ENCODE measurements around the gene UTP25. TPM values are rescaled to one million over a fixed set of nuclear protein-coding genes. Genes with fewer than 3 reads are reported as not detected.

UTP25 gene
- polyA plus RNA-seq, 1 experiment, result 8.6 TPM

DNA sequence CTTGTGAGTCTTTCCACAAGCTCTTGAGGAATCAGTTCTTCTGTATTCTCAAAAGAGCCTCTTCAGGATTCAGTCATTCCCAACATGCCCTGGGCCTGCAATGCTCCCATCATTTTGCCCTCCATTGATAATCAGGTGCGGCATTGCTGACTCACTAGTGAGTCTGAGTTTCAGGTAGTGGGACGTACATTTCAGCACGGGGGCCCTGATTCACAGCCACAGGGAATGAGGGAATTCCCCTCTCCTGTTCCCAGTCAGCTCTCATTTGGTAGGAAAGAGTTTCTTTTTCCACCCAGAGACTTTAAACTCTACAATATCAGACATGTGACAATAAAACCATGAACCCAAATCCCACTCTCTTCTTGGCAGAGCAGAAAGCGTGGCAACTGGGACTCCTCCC lies 18.2 kb upstream of the UTP25 start:
- DNase-seq (ENCODE audit: low read depth, low spot score), result no peak
- POLR2A ChIA-PET, result no interaction called here
- CTCF ChIA-PET, result interaction anchor here (5.9 kb wide), 1 partner anchor 14 kb away, joined by 85 read pairs; no protein-coding TSS in a partner anchor
- H3K9me3 ChIP-seq (ENCODE audit: control insufficient read depth, insufficient read depth, low read length), result peaks cover 5% of the 10 kb centered on the region; the same call in 1 of the 2 replicates
- H3K27me3 ChIP-seq (ENCODE audit: control insufficient read depth, insufficient read depth, low read length), result no peaks in the 10 kb centered on the region
- TF ChIP-seq, protein P1, sequence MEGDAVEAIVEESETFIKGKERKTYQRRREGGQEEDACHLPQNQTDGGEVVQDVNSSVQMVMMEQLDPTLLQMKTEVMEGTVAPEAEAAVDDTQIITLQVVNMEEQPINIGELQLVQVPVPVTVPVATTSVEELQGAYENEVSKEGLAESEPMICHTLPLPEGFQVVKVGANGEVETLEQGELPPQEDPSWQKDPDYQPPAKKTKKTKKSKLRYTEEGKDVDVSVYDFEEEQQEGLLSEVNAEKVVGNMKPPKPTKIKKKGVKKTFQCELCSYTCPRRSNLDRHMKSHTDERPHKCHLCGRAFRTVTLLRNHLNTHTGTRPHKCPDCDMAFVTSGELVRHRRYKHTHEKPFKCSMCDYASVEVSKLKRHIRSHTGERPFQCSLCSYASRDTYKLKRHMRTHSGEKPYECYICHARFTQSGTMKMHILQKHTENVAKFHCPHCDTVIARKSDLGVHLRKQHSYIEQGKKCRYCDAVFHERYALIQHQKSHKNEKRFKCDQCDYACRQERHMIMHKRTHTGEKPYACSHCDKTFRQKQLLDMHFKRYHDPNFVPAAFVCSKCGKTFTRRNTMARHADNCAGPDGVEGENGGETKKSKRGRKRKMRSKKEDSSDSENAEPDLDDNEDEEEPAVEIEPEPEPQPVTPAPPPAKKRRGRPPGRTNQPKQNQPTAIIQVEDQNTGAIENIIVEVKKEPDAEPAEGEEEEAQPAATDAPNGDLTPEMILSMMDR (IDR thresholded peaks at IDR 0.05; ENCODE audit: low read depth, low read length), result no peak
- no peak overlapping the region for H3K27ac ChIP-seq (ENCODE audit: low read depth, low read length)
- H3K4me3 ChIP-seq (ENCODE audit: low read depth, low read length), result no peak overlapping the region

DNA sequence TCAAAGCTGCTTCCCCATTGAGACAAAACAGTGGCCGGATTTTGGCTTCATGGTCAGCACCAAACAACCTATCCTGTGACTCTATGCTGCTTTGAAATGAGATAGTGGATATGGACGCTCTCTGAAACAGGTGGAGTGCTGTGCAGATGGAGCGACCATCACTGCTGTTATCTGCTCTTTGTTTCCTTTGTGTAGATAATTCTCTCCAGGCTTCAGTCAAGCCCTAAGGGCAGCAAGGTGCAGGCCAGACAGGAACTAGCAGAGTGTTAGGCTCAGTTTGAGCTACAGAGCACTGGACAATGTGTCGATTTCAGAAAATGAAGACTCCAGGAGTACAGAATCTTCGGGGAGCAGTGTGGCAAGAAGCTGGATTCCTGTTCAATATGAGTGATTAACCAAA lies 17.0 kb upstream of the UTP25 start:
- CTCF ChIA-PET, result interaction anchor here (1.3 to 1.8 kb wide), 2 partner anchors 12 to 17 kb away, joined by 4 to 30 read pairs; partner anchors contain the start of gene UTP25
- no peak overlapping the region for H3K27ac ChIP-seq (ENCODE audit: low read depth, low read length)
- H3K4me3 ChIP-seq (ENCODE audit: low read depth, low read length), result no peak overlapping the region
- POLR2A ChIA-PET, result no interaction called here
- TF ChIP-seq, protein P1 (IDR thresholded peaks at IDR 0.05; ENCODE audit: low read depth, low read length), result no peak
- H3K9me3 ChIP-seq (ENCODE audit: control insufficient read depth, insufficient read depth, low read length), result peaks cover 4% of the 10 kb centered on the region; the same call in 1 of the 2 replicates
- no peaks in the 10 kb centered on the region for H3K27me3 ChIP-seq (ENCODE audit: control insufficient read depth, insufficient read depth, low read length)
- no peak for DNase-seq (ENCODE audit: low read depth, low spot score)

DNA sequence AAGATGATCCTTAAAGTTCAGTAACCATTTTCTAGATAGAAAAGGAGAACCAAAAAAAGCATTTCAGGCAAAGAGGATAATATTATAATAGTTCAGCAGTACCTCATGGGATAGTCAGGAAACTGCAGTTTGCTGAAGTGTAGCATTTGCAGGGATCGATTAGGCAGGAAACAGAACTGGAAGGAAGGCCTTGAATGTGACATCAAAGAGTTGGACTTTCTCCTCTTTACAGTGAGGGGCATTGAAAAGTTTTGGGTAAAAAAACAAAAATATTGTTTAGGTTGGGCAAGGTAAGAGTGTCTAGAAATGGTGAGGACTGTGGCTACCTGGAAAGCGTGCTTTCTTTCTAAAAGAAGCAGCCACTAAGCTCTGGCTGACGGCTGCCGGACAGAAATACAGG lies 13.9 kb upstream of the UTP25 start:
- H3K27me3 ChIP-seq (ENCODE audit: control insufficient read depth, insufficient read depth, low read length), result no peaks in the 10 kb centered on the region
- no peak for DNase-seq (ENCODE audit: low read depth, low spot score)
- no peaks in the 10 kb centered on the region for H3K9me3 ChIP-seq (ENCODE audit: control insufficient read depth, insufficient read depth, low read length)
- no peak overlapping the region for H3K4me3 ChIP-seq (ENCODE audit: low read depth, low read length)
- CTCF ChIA-PET, result interaction anchor here (2.0 to 4.3 kb wide), 2 partner anchors 10 to 13 kb away, joined by 4 to 60 read pairs; no protein-coding TSS in a partner anchor
- TF ChIP-seq, protein P1 (IDR thresholded peaks at IDR 0.05; ENCODE audit: low read depth, low read length), result no peak
- H3K27ac ChIP-seq (ENCODE audit: low read depth, low read length), result no peak overlapping the region
- POLR2A ChIA-PET, result no interaction called here

DNA sequence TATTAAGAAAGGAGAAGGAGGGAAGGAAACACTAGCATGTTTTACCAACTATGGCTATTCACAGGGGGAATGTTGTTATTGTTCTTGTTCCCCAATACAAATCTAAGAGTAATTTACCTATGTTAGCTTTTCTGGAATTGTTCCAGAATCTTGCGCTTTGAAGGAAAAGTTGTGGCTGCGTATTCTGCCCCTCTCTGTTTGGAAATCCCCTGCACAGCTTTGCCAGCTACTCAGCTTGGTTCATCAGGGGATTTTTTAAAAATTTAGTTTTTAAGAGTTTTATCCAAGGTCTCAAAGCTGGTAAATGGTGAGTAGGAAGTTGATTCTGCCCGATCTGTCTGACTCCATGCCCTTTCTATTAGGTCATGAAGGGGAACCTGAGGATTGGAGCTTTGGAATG lies 12.3 kb upstream of the UTP25 start:
- no peak overlapping the region for H3K27ac ChIP-seq (ENCODE audit: low read depth, low read length)
- H3K27me3 ChIP-seq (ENCODE audit: control insufficient read depth, insufficient read depth, low read length), result no peaks in the 10 kb centered on the region
- TF ChIP-seq, protein P1 (IDR thresholded peaks at IDR 0.05; ENCODE audit: low read depth, low read length), result no peak
- CTCF ChIA-PET, result interaction anchor here (1.3 to 4.3 kb wide), 4 partner anchors 8 to 239 kb away, joined by 3 to 60 read pairs (median 8); partner anchors contain the start of gene UTP25
- no peak for DNase-seq (ENCODE audit: low read depth, low spot score)
- H3K9me3 ChIP-seq (ENCODE audit: control insufficient read depth, insufficient read depth, low read length), result no peaks in the 10 kb centered on the region
- no peak overlapping the region for H3K4me3 ChIP-seq (ENCODE audit: low read depth, low read length)
- POLR2A ChIA-PET, result no interaction called here

DNA sequence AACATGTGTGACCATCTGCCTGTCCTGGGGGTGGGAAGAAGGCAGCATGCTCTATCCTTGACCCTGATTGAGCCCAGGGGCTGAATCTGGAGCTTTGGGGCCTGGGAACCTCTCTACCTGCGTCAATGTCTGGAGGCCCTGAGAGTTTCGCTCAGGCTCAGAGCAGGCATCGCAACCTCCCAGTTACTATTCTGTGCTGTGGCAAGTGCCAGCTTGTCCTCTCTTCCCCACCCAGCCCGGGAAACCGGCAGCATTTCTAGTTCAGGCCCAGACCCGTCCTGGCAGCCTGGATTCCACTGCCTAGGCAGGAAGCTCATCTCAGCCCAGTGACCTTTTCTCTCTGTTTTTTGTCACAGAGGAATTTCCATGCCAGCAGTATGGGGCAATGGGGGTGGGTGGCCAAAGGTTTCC lies 11.8 kb upstream of the UTP25 start:
- ChIA-PET POLR2A (no interaction called here), CTCF (interaction anchor here (1.3 to 4.3 kb wide), 4 partner anchors 7 to 240 kb away, joined by 3 to 60 read pairs (median 8); partner anchors contain the start of gene UTP25)
- TF ChIP-seq, protein P1 (IDR thresholded peaks at IDR 0.05; ENCODE audit: low read depth, low read length), result no peak
- H3K9me3 ChIP-seq (ENCODE audit: control insufficient read depth, insufficient read depth, low read length), result no peaks in the 10 kb centered on the region
- no peak overlapping the region for H3K4me3 ChIP-seq (ENCODE audit: low read depth, low read length)
- no peak overlapping the region for H3K27ac ChIP-seq (ENCODE audit: low read depth, low read length)
- DNase-seq (ENCODE audit: low read depth, low spot score), result no peak
- no peaks in the 10 kb centered on the region for H3K27me3 ChIP-seq (ENCODE audit: control insufficient read depth, insufficient read depth, low read length)

Data from AG04450 (cell line).